Measurements from ENCODE around the gene NAALADL1. TPM values are rescaled to one million over a fixed set of nuclear protein-coding genes. Genes with fewer than 3 reads are reported as not detected.

The NAALADL1 gene
- total and polyA plus RNA-seq, 9 of the 15 experiments (the other 6 are each of a cell fraction or from before 2014, with no cell fraction given), result 0.06 to 0.72 (median 0.22) TPM; not detected in 4

GRCh38 chr11:65095974-65096806 is 37.8 kb upstream of the NAALADL1 start, which contains the start of gene VPS51 (continued):
- TF ChIP-seq CHD7 (IDR thresholded peaks at IDR 0.05; ENCODE audit: low read depth, low read length) (peak; percentile 61), CBFB (CRISPR knock-in tag; IDR thresholded peaks at IDR 0.05) (no peak; the same call in 1 of the 2 replicates), TRIM28 (IDR thresholded peaks at IDR 0.05) (peak; percentile 81; the same call in 1 of the 2 replicates), DEAF1 (CRISPR knock-in tag; IDR thresholded peaks at IDR 0.05) (peak; percentile 43), HOMEZ (CRISPR knock-in tag; IDR thresholded peaks at IDR 0.05) (no peak), GMEB1 (CRISPR knock-in tag; IDR thresholded peaks at IDR 0.05) (peak; percentile 79), MAFF (IDR thresholded peaks at IDR 0.05; ENCODE audit: low read length) (no peak), XRCC3 (IDR thresholded peaks at IDR 0.05) (no peak), ARID2 (IDR thresholded peaks at IDR 0.05) (no peak), ZNF263 (CRISPR knock-in tag; IDR thresholded peaks at IDR 0.05; ENCODE audit: borderline replicate concordance) (peak; percentile 80)

Measured in K562 (cell line).